Measurements from ENCODE around the gene HSPB2. TPM values are rescaled to one million over a fixed set of nuclear protein-coding genes. Genes with fewer than 3 reads are reported as not detected.
A peak's percentile ranks its signal among the peaks of the same experiment; 100 is the strongest.
"Not testable (repeated sequence)": the region's sequence is repeated elsewhere in the genome, so short reads cannot be mapped to it uniquely, and the experiment has no call there.

Gene HSPB2
- total and polyA plus RNA-seq, 5 donors, result 38.0 to 106 (median 70.5) TPM

- Histone ChIP-seq H3K4me3 (ENCODE audit: low read length) (peak overlapping the region; percentile 36), H3K27ac (ENCODE audit: low read length) (peak overlapping the region; percentile 97), H3K9me3 (ENCODE audit: control insufficient read depth, low read length) (no peaks in the 10 kb centered on the region), H3K27me3 (ENCODE audit: control insufficient read depth, insufficient read depth) (no peaks in the 10 kb centered on the region), H3K4me1 (ENCODE audit: control insufficient read depth, insufficient read depth, low read length) (peaks cover 10% of the 10 kb centered on the region)
- DNase-seq (peak; percentile 97 to 99 (median 99)), ATAC-seq (peak; percentile 97)
- intact Hi-C loops (cut with DNase I), result no loop called here
- under 1% methylated on average over 47 of the region's 47 CpGs for WGBS
Observed at GRCh38 chr11:111926505-111927391, 14.2 kb downstream of the HSPB2 start.

GRCh38 chr11:111930472-111930871 is 17.9 kb downstream of the HSPB2 start:
- Histone ChIP-seq H3K27me3 (ENCODE audit: control insufficient read depth, insufficient read depth) (no peaks in the 10 kb centered on the region), H3K4me3 (ENCODE audit: low read length) (no peak overlapping the region), H3K9me3 (ENCODE audit: control insufficient read depth, low read length) (no peaks in the 10 kb centered on the region), H3K4me1 (ENCODE audit: control insufficient read depth, insufficient read depth, low read length) (peaks cover 6% of the 10 kb centered on the region), H3K27ac (ENCODE audit: low read length) (no peak overlapping the region)
- DNase-seq (no peak), ATAC-seq (no peak)
- intact Hi-C loops (cut with DNase I), result loop anchor here in 3 of 4 donors (10.0 kb wide), 2 partner anchors 54 to 56 kb away; partner anchors contain the start of genes ALG9 (in 2 of the 3), CFAP68 (in 2 of the 3) and FDXACB1 (in 2 of the 3)
- 78% methylated on average over 4 of the region's 4 CpGs for WGBS

GRCh38 chr11:111932611-111932950 is 20.0 kb downstream of the HSPB2 start:
- intact Hi-C loops (cut with DNase I), result loop anchor here in 3 of 4 donors (10.0 kb wide), 2 partner anchors 52 to 58 kb away; partner anchors contain the start of genes ALG9 (in 2 of the 3), CFAP68 (in 2 of the 3) and FDXACB1 (in 2 of the 3)
- DNase-seq (no peak), ATAC-seq (no peak)
- 74% methylated on average over 2 of the region's 2 CpGs for WGBS
- no peak overlapping the region for H3K4me3 ChIP-seq (ENCODE audit: low read length)
- H3K9me3 ChIP-seq (ENCODE audit: control insufficient read depth, low read length), result no peaks in the 10 kb centered on the region
- no peaks in the 10 kb centered on the region for H3K27me3 ChIP-seq (ENCODE audit: control insufficient read depth, insufficient read depth)
- no peak overlapping the region for H3K27ac ChIP-seq (ENCODE audit: low read length)
- peaks cover 4% of the 10 kb centered on the region for H3K4me1 ChIP-seq (ENCODE audit: control insufficient read depth, insufficient read depth, low read length)

- 95% methylated on average over 14 of the region's 14 CpGs for WGBS
- DNase-seq, result not testable (repeated sequence)
- intact Hi-C loops (cut with DNase I), result loop anchor here in 3 of 4 donors (10.0 kb wide), 2 partner anchors 52 to 58 kb away; partner anchors contain the start of genes ALG9 (in 2 of the 3), CFAP68 (in 2 of the 3) and FDXACB1 (in 2 of the 3)
Observed at GRCh38 chr11:111933176-111933575, 20.6 kb downstream of the HSPB2 start.

GRCh38 chr11:111933872-111934271 is 21.3 kb downstream of the HSPB2 start:
- H3K4me1 ChIP-seq (ENCODE audit: control insufficient read depth, insufficient read depth, low read length), result peaks cover 6% of the 10 kb centered on the region
- no peaks in the 10 kb centered on the region for H3K27me3 ChIP-seq (ENCODE audit: control insufficient read depth, insufficient read depth)
- intact Hi-C loops (cut with DNase I), result loop anchor here in 3 of 4 donors (10.0 kb wide), 2 partner anchors 51 to 59 kb away; partner anchors contain the start of genes ALG9 (in 2 of the 3), CFAP68 (in 2 of the 3) and FDXACB1 (in 2 of the 3)
- H3K27ac ChIP-seq (ENCODE audit: low read length), result no peak overlapping the region
- H3K4me3 ChIP-seq (ENCODE audit: low read length), result no peak overlapping the region
- DNase-seq (no peak), ATAC-seq (no peak)
- WGBS, result 67% methylated on average over 1 of the region's 1 CpG
- no peaks in the 10 kb centered on the region for H3K9me3 ChIP-seq (ENCODE audit: control insufficient read depth, low read length)

More at GRCh38 chr11:111933176-111933575, 20.6 kb downstream of the HSPB2 start:
- not testable (repeated sequence) for H3K4me3 ChIP-seq (ENCODE audit: low read length); H3K4me1 ChIP-seq (ENCODE audit: control insufficient read depth, insufficient read depth, low read length); H3K9me3 ChIP-seq (ENCODE audit: control insufficient read depth, low read length); H3K27ac ChIP-seq (ENCODE audit: low read length); H3K27me3 ChIP-seq (ENCODE audit: control insufficient read depth, insufficient read depth); ATAC-seq

GRCh38 chr11:111934306-111934705 is 21.8 kb downstream of the HSPB2 start:
- intact Hi-C loops (cut with DNase I), result loop anchor here in 3 of 4 donors (10.0 kb wide), 2 partner anchors 50 to 60 kb away; partner anchors contain the start of genes ALG9 (in 2 of the 3), CFAP68 (in 2 of the 3) and FDXACB1 (in 2 of the 3)
- no peak for DNase-seq
- H3K27ac ChIP-seq (ENCODE audit: low read length), result no peak overlapping the region
- WGBS, result 88% methylated on average over 1 of the region's 1 CpG
- ATAC-seq, result no peak
- H3K9me3 ChIP-seq (ENCODE audit: control insufficient read depth, low read length), result no peaks in the 10 kb centered on the region
- peaks cover 8% of the 10 kb centered on the region for H3K4me1 ChIP-seq (ENCODE audit: control insufficient read depth, insufficient read depth, low read length)
- H3K4me3 ChIP-seq (ENCODE audit: low read length), result no peak overlapping the region
- H3K27me3 ChIP-seq (ENCODE audit: control insufficient read depth, insufficient read depth), result no peaks in the 10 kb centered on the region

- no peaks in the 10 kb centered on the region for H3K27me3 ChIP-seq (ENCODE audit: control insufficient read depth, insufficient read depth)
- H3K27ac ChIP-seq (ENCODE audit: low read length), result peak overlapping the region; percentile 88
- WGBS, result 40% methylated on average over 4 of the region's 4 CpGs
- no peaks in the 10 kb centered on the region for H3K9me3 ChIP-seq (ENCODE audit: control insufficient read depth, low read length)
- H3K4me1 ChIP-seq (ENCODE audit: control insufficient read depth, insufficient read depth, low read length), result peaks cover 11% of the 10 kb centered on the region
- H3K4me3 ChIP-seq (ENCODE audit: low read length), result no peak overlapping the region
- DNase-seq (peak in 1 of 3 donors; percentile 68), ATAC-seq (no peak)
- intact Hi-C loops (cut with DNase I), result loop anchor here (5.0 to 10.0 kb wide), 3 partner anchors 42 to 61 kb away; partner anchors contain the start of genes ALG9 (in 2 of the 4), CFAP68 (in 2 of the 4) and FDXACB1 (in 2 of the 4)
Observed at GRCh38 chr11:111935317-111936039, 22.9 kb downstream of the HSPB2 start.

GRCh38 chr11:111936040-111936540 is 23.6 kb downstream of the HSPB2 start:
- DNase-seq (no peak), ATAC-seq (no peak)
- no peaks in the 10 kb centered on the region for H3K9me3 ChIP-seq (ENCODE audit: control insufficient read depth, low read length)
- H3K4me3 ChIP-seq (ENCODE audit: low read length), result peak overlapping the region; percentile 68
- H3K4me1 ChIP-seq (ENCODE audit: control insufficient read depth, insufficient read depth, low read length), result peaks cover 13% of the 10 kb centered on the region
- intact Hi-C loops (cut with DNase I), result loop anchor here (5.0 to 10.0 kb wide), 3 partner anchors 41 to 61 kb away; partner anchors contain the start of genes ALG9 (in 2 of the 4), CFAP68 (in 2 of the 4) and FDXACB1 (in 2 of the 4)
- peak overlapping the region; percentile 88 for H3K27ac ChIP-seq (ENCODE audit: low read length)
- no peaks in the 10 kb centered on the region for H3K27me3 ChIP-seq (ENCODE audit: control insufficient read depth, insufficient read depth)
- 34% methylated on average over 3 of the region's 3 CpGs for WGBS

- WGBS, result 7% methylated on average over 9 of the region's 9 CpGs
- no peaks in the 10 kb centered on the region for H3K27me3 ChIP-seq (ENCODE audit: control insufficient read depth, insufficient read depth)
- H3K9me3 ChIP-seq (ENCODE audit: control insufficient read depth, low read length), result no peaks in the 10 kb centered on the region
- H3K27ac ChIP-seq (ENCODE audit: low read length), result peak overlapping the region; percentile 26
- ATAC-seq (peak in 1 of 2 donors; percentile 34), DNase-seq (no peak)
- H3K4me3 ChIP-seq (ENCODE audit: low read length), result peak overlapping the region; percentile 68
- H3K4me1 ChIP-seq (ENCODE audit: control insufficient read depth, insufficient read depth, low read length), result peaks cover 15% of the 10 kb centered on the region
- intact Hi-C loops (cut with DNase I), result loop anchor here (5.0 to 10.0 kb wide), 3 partner anchors 40 to 63 kb away; partner anchors contain the start of genes ALG9 (in 2 of the 4), CFAP68 (in 2 of the 4) and FDXACB1 (in 2 of the 4)
Observed at GRCh38 chr11:111937461-111937769, 24.9 kb downstream of the HSPB2 start.

GRCh38 chr11:111937844-111938243 is 25.3 kb downstream of the HSPB2 start:
- ATAC-seq (peak; percentile 2 to 13), DNase-seq (no peak)
- no peaks in the 10 kb centered on the region for H3K9me3 ChIP-seq (ENCODE audit: control insufficient read depth, low read length)
- intact Hi-C loops (cut with DNase I), result loop anchor here (5.0 to 10.0 kb wide), 3 partner anchors 39 to 63 kb away; partner anchors contain the start of genes ALG9 (in 2 of the 4), CFAP68 (in 2 of the 4) and FDXACB1 (in 2 of the 4)
- H3K4me3 ChIP-seq (ENCODE audit: low read length), result peak overlapping the region; percentile 68
- WGBS, result 56% methylated on average over 7 of the region's 7 CpGs
- H3K27ac ChIP-seq (ENCODE audit: low read length), result peak overlapping the region; percentile 28
- H3K27me3 ChIP-seq (ENCODE audit: control insufficient read depth, insufficient read depth), result no peaks in the 10 kb centered on the region
- H3K4me1 ChIP-seq (ENCODE audit: control insufficient read depth, insufficient read depth, low read length), result peaks cover 15% of the 10 kb centered on the region
